Measurements from ENCODE around the gene TIGD1.
A peak's percentile ranks its signal among the peaks of the same experiment; 100 is the strongest.

Gene TIGD1

GRCh38 chr2:232523682-232524597, 26.4 kb downstream of the TIGD1 start:
- DNase-seq (ENCODE audit: low spot score), result peak; percentile 93

- no peak for DNase-seq (ENCODE audit: low spot score)
Observed at GRCh38 chr2:232523402-232523681, 27.0 kb downstream of the TIGD1 start.

GRCh38 chr2:232522623-232523401, 27.5 kb downstream of the TIGD1 start:
- DNase-seq (ENCODE audit: low spot score), result no peak

- DNase-seq (ENCODE audit: low spot score), result peak; percentile 85
Observed at GRCh38 chr2:232521959-232522622, 28.3 kb downstream of the TIGD1 start.

GRCh38 chr2:232521098-232521497, 29.3 kb downstream of the TIGD1 start:
- no peak for DNase-seq (ENCODE audit: low spot score)

- DNase-seq (ENCODE audit: low spot score), result no peak
Observed at GRCh38 chr2:232520489-232520888, 29.9 kb downstream of the TIGD1 start.

- DNase-seq (ENCODE audit: low spot score), result no peak
Observed at GRCh38 chr2:232519581-232520438, 30.5 kb downstream of the TIGD1 start, which contains the start of gene PRSS56. Gene PRSS56, plus strand, starts transcription at chr2:232520388. Its CDS starts 211 bp downstream, at chr2:232520599.

- DNase-seq (ENCODE audit: low spot score), result no peak
Observed at GRCh38 chr2:232518844-232519243, 31.5 kb downstream of the TIGD1 start.

GRCh38 chr2:232516551-232516950, 33.8 kb downstream of the TIGD1 start:
- no peak for DNase-seq (ENCODE audit: low spot score)

- no peak for DNase-seq (ENCODE audit: low spot score)
Observed at GRCh38 chr2:232515639-232516038, 34.7 kb downstream of the TIGD1 start.

- DNase-seq (ENCODE audit: low spot score), result no peak
Observed at GRCh38 chr2:232513353-232513752, 37.0 kb downstream of the TIGD1 start.

- DNase-seq (ENCODE audit: low spot score), result no peak
Observed at GRCh38 chr2:232512602-232513001, 37.8 kb downstream of the TIGD1 start.

GRCh38 chr2:232511336-232511890, 38.9 kb downstream of the TIGD1 start:
- no peak for DNase-seq (ENCODE audit: low spot score)

GRCh38 chr2:232508251-232508650, 42.1 kb downstream of the TIGD1 start:
- no peak for DNase-seq (ENCODE audit: low spot score)

GRCh38 chr2:232506709-232507108, 43.6 kb downstream of the TIGD1 start:
- DNase-seq (ENCODE audit: low spot score), result no peak

GRCh38 chr2:232505856-232506255, 44.5 kb downstream of the TIGD1 start:
- DNase-seq (ENCODE audit: low spot score), result no peak

- no peak for DNase-seq (ENCODE audit: low spot score)
Observed at GRCh38 chr2:232504438-232504837, 45.9 kb downstream of the TIGD1 start.

GRCh38 chr2:232503809-232504323, 46.5 kb downstream of the TIGD1 start:
- no peak for DNase-seq (ENCODE audit: low spot score)

- DNase-seq (ENCODE audit: low spot score), result peak; percentile 59
Observed at GRCh38 chr2:232502911-232503808, 47.2 kb downstream of the TIGD1 start.

GRCh38 chr2:232502511-232502910, 47.8 kb downstream of the TIGD1 start:
- DNase-seq (ENCODE audit: low spot score), result no peak

Data from HuH-7 (cell line).